Neural progenitor cell (in vitro differentiated cells): ENCODE results near the gene MYLIP.

ENCODE experiments used
- CTCF ChIP-seq: fragments of 200-600 bp; sonication (generic); IDR thresholded peaks from 2 replicates; pipeline ENCODE4 v1.5.1; 2017; ENCODE audit warnings: antibody characterized with exemption, mild to moderate bottlenecking
- EZH2 ChIP-seq: fragments of 200-600 bp; sonication (generic); IDR thresholded peaks from 2 replicates; pipeline ENCODE4 v1.6.1; 2017; ENCODE audit warnings: antibody characterized with exemption, mild to moderate bottlenecking, moderate library complexity

GRCh38 chr6:16092990-16093389 is 35.9 kb upstream of the MYLIP start:
- TF ChIP-seq CTCF: no peak
- TF ChIP-seq EZH2: no peak
